Neural crest cell (in vitro differentiated cells): ENCODE data around the gene ASPG. TPM values are rescaled to one million over a fixed set of nuclear protein-coding genes. Genes with fewer than 3 reads are reported as not detected.

Experiments used
- DNase-seq: peaks from one replicate; pipeline ENCODE4 v3.0.0; 2021; ENCODE audit warnings: low read depth, mixed read lengths, low spot score
- H3K27ac Mint-ChIP-seq: one replicate; pipeline ENCODE4 v1.8.0; 2021; ENCODE audit warnings: mild to moderate bottlenecking, mixed read lengths; ENCODE audit not compliant: unreplicated experiment
- H3K27me3 Mint-ChIP-seq: 2 replicates; pipeline ENCODE4 v1.8.0; 2021; ENCODE audit warnings: low read depth, mild to moderate bottlenecking, mixed read lengths
- H3K36me3 Mint-ChIP-seq: 2 replicates; pipeline ENCODE4 v1.8.0; 2021; ENCODE audit warnings: low read depth, mild to moderate bottlenecking, mixed read lengths
- H3K4me1 Mint-ChIP-seq: 2 replicates; pipeline ENCODE4 v1.8.0; 2021; ENCODE audit warnings: mixed read lengths
- H3K4me3 Mint-ChIP-seq: one replicate; pipeline ENCODE4 v1.8.0; 2021; ENCODE audit warnings: mild to moderate bottlenecking, mixed read lengths
- H3K9me3 Mint-ChIP-seq: 2 replicates; pipeline ENCODE4 v1.8.0; 2021; ENCODE audit warnings: mixed read lengths
- CTCF ChIP-seq: fragments of 200-600 bp; sonication (generic); conservative IDR thresholded peaks from 2 replicates; pipeline ENCODE4 v1.5.0; 2021; ENCODE audit warnings: antibody characterized with exemption, mild to moderate bottlenecking
- total RNA-seq: library from RNA; stranded (reverse); gene quantifications from 2 replicates; pipeline ENCODE4 v1.2.1, GENCODE V29; 2021

The ASPG gene
- total RNA-seq, 1 donor from 2014 or later, result not detected

GRCh38 chr14:104081951-104082464, 3.5 kb upstream of the ASPG start:
- no peaks in the 10 kb centered on the region for H3K9me3 Mint-ChIP-seq
- H3K4me3 Mint-ChIP-seq, result no peak overlapping the region
- peaks cover 5% of the 10 kb centered on the region for H3K4me1 Mint-ChIP-seq
- peaks cover 16% of the 10 kb centered on the region for H3K27me3 Mint-ChIP-seq
- TF ChIP-seq CTCF, result no peak
- H3K36me3 Mint-ChIP-seq, result no peaks in the 10 kb centered on the region
- H3K27ac Mint-ChIP-seq, result peak overlapping the region; percentile 19
- no peak for DNase-seq

- H3K36me3 Mint-ChIP-seq, result no peaks in the 10 kb centered on the region
- DNase-seq, result no peak
- peaks cover 13% of the 10 kb centered on the region for H3K27me3 Mint-ChIP-seq
- H3K9me3 Mint-ChIP-seq, result no peaks in the 10 kb centered on the region
- no peak for TF ChIP-seq CTCF
- H3K4me1 Mint-ChIP-seq, result peaks cover 3% of the 10 kb centered on the region
- H3K4me3 Mint-ChIP-seq, result no peak overlapping the region
- H3K27ac Mint-ChIP-seq, result no peak overlapping the region
Measured at GRCh38 chr14:104082807-104083206, 2.7 kb upstream of the ASPG start.

- DNase-seq, result no peak
- peaks cover 11% of the 10 kb centered on the region for H3K27me3 Mint-ChIP-seq
- H3K4me1 Mint-ChIP-seq, result no peaks in the 10 kb centered on the region
- H3K36me3 Mint-ChIP-seq, result no peaks in the 10 kb centered on the region
- H3K4me3 Mint-ChIP-seq, result no peak overlapping the region
- no peak for TF ChIP-seq CTCF
- H3K9me3 Mint-ChIP-seq, result no peaks in the 10 kb centered on the region
- H3K27ac Mint-ChIP-seq, result no peak overlapping the region
Measured at GRCh38 chr14:104084251-104085002, 1.1 kb upstream of the ASPG start.

- Mint-ChIP-seq H3K9me3 (no peaks in the 10 kb centered on the region), H3K4me1 (no peaks in the 10 kb centered on the region), H3K36me3 (no peaks in the 10 kb centered on the region), H3K27me3 (peaks cover 11% of the 10 kb centered on the region), H3K4me3 (no peak overlapping the region), H3K27ac (no peak overlapping the region)
- no peak for DNase-seq
- no peak for TF ChIP-seq CTCF
Measured at GRCh38 chr14:104085889-104086201, 345 bp downstream of the ASPG start.

GRCh38 chr14:104086210-104086660, 735 bp downstream of the ASPG start:
- Mint-ChIP-seq H3K9me3 (no peaks in the 10 kb centered on the region), H3K27ac (no peak overlapping the region), H3K4me3 (no peak overlapping the region), H3K4me1 (no peaks in the 10 kb centered on the region), H3K36me3 (no peaks in the 10 kb centered on the region), H3K27me3 (peaks cover 11% of the 10 kb centered on the region)
- DNase-seq, result no peak
- no peak for TF ChIP-seq CTCF
